HEK293 (cell line): ENCODE data around the gene UST.

Experiments used
- CTCF ChIP-seq: fragments of 450-650 bp; formaldehyde crosslinking; IDR thresholded peaks from 2 replicates; pipeline ENCODE4 v1.5.1; 2016; ENCODE audit warnings: missing biosample characterization, missing genetic modification characterization
- HOXA7 ChIP-seq: sonication (generic); formaldehyde crosslinking; IDR thresholded peaks from 2 replicates; pipeline ENCODE4 v1.8.1; 2022; ENCODE audit warnings: missing genetic modification reagents, borderline replicate concordance
- KLF10 ChIP-seq: fragments of 450-650 bp; IDR thresholded peaks from 2 replicates; pipeline ENCODE4 v1.5.1; 2018; ENCODE audit warnings: missing biosample characterization, mild to moderate bottlenecking, missing genetic modification characterization
- SALL2 ChIP-seq: fragments of 450-650 bp; formaldehyde crosslinking; IDR thresholded peaks from 2 replicates; pipeline ENCODE4 v1.5.0; 2017; ENCODE audit warnings: missing biosample characterization, mild to moderate bottlenecking, missing genetic modification characterization, borderline replicate concordance
- SP3 ChIP-seq: fragments of 450-650 bp; formaldehyde crosslinking; IDR thresholded peaks from 2 replicates; pipeline ENCODE4 v1.5.1; 2016; ENCODE audit warnings: missing biosample characterization, missing genetic modification characterization
- ZNF112 ChIP-seq: fragments of 450-650 bp; formaldehyde crosslinking; IDR thresholded peaks from 2 replicates; pipeline ENCODE4 v1.5.0; 2017; ENCODE audit warnings: missing biosample characterization, missing genetic modification characterization
- ZNF140 ChIP-seq: fragments of 450-650 bp; formaldehyde crosslinking; IDR thresholded peaks from 2 replicates; pipeline ENCODE4 v1.5.1; 2016; ENCODE audit warnings: missing biosample characterization, missing genetic modification characterization
- ZNF174 ChIP-seq: fragments of 450-650 bp; formaldehyde crosslinking; IDR thresholded peaks from 2 replicates; pipeline ENCODE4 v1.5.0; 2017; ENCODE audit warnings: missing biosample characterization, mild to moderate bottlenecking, missing genetic modification characterization
- ZNF223 ChIP-seq: fragments of 450-650 bp; formaldehyde crosslinking; IDR thresholded peaks from 2 replicates; pipeline ENCODE4 v1.5.1; 2016; ENCODE audit warnings: missing biosample characterization, missing genetic modification characterization
- ZNF274 ChIP-seq, 2 experiments: fragments of 200-500 bp in 1 of 2; fragments of 450-650 bp in 1 of 2; sonication (Bioruptor generic) in 1 of 2; formaldehyde crosslinking in 1 of 2; IDR thresholded peaks; 2 replicates each; pipeline versions ENCODE4 v1.5.1 to v1.6.1; 2014 to 2016; ENCODE audit warnings: borderline replicate concordance in 1 of 2, inconsistent platforms in 1 of 2, low read length in 1 of 2, missing biosample characterization in 1 of 2, missing genetic modification characterization in 1 of 2
- ZNF311 ChIP-seq: fragments of 450-650 bp; formaldehyde crosslinking; IDR thresholded peaks from 2 replicates; pipeline ENCODE4 v1.5.1; 2017; ENCODE audit warnings: missing biosample characterization, missing genetic modification characterization, borderline replicate concordance
- ZNF521 ChIP-seq: fragments of 450-650 bp; formaldehyde crosslinking; IDR thresholded peaks from 2 replicates; pipeline ENCODE4 v1.5.1; 2017; ENCODE audit warnings: missing biosample characterization, mild to moderate bottlenecking, missing genetic modification characterization
- ZNF549 ChIP-seq: fragments of 450-650 bp; IDR thresholded peaks from 2 replicates; pipeline ENCODE4 v1.5.1; 2018; ENCODE audit warnings: missing biosample characterization, missing genetic modification characterization, mild to moderate bottlenecking, inconsistent platforms, moderate library complexity
- ZNF791 ChIP-seq: fragments of 450-650 bp; formaldehyde crosslinking; IDR thresholded peaks from 2 replicates; pipeline ENCODE4 v1.5.1; 2016; ENCODE audit warnings: missing biosample characterization, missing genetic modification characterization

- TF ChIP-seq ZNF791 (tag by site-specific recombination): no peak
- TF ChIP-seq ZNF274 (IDR thresholded peaks at IDR 0.05; ENCODE audit: low read length): no peak
- TF ChIP-seq ZNF274 (tag by site-specific recombination; IDR thresholded peaks at IDR 0.05; ENCODE audit: borderline replicate concordance): no peak
- TF ChIP-seq ZNF521: no peak
- TF ChIP-seq CTCF (tag by site-specific recombination): no peak
- no peak for TF ChIP-seq ZNF140 (tag by site-specific recombination)
- no peak for TF ChIP-seq SALL2 (tag by site-specific recombination)
- no peak for TF ChIP-seq KLF10 (tag by site-specific recombination)
- no peak for TF ChIP-seq ZNF112 (tag by site-specific recombination)
- TF ChIP-seq ZNF223 (tag by site-specific recombination): no peak
- no peak for TF ChIP-seq SP3
- TF ChIP-seq HOXA7 (CRISPR knock-in tag): no peak
- no peak for TF ChIP-seq ZNF311 (tag by site-specific recombination)
- TF ChIP-seq ZNF549 (tag by site-specific recombination): no peak
- TF ChIP-seq ZNF174 (tag by site-specific recombination): no peak
Observed at GRCh38 chr6:148716811-148717210, 30.0 kb upstream of the UST start.
